Activated naive CD8-positive, alpha-beta T cell treated with anti-CD3 and anti-CD28 coated beads, Interleukin-2, amount 50 U/mL, for 16 hours (primary cell): ENCODE measurements around the gene TRIM34.
"Not testable (repeated sequence)": the region's sequence is repeated elsewhere in the genome, so short reads cannot be mapped to it uniquely, and the experiment has no call there.

Experiments used
- DNase-seq: peaks from one replicate; pipeline ENCODE4 v3.0.0-alpha.2; 2020; ENCODE audit warnings: low read depth, low spot score

The TRIM34 gene

DNA sequence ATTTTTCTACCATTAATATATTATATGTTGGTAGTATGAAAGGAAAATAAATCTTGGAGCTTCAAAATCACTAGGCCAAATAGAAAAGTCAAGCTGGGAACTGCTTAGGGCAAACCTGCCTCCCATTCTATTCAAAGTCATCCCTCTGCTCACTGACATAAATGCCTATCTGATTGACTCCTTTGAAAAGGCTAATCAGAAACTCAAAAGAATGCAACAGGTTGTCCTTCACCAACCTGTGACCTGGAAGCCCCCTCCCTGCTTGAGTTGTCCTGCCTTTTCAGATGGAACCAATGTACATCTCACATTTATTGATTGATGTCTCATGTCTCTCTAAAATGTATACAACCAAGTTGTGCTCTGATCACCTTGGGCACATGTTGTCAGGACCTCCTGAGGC is 3.2 kb upstream of the TRIM34 start:
- DNase-seq: no peak

DNA sequence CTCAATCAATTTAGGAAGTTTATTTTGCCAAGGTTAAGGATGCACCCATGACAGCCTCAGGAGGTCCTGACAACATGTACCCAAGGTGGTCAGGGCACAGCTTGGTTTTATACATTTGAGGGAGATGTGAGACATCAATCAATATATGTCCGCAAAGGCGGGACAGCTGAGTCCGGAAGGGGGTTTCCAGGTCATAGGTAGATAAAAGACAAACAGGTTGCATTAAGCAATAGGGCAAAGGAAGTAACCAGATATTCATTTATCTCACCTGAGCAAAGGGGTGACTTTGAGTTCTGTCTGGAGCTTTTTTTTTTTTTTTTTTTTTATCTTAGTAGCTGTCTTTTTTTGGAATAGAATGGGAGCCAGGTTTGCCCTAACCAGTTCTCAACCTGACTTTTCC is 2.0 kb upstream of the TRIM34 start:
- no peak for DNase-seq

DNA sequence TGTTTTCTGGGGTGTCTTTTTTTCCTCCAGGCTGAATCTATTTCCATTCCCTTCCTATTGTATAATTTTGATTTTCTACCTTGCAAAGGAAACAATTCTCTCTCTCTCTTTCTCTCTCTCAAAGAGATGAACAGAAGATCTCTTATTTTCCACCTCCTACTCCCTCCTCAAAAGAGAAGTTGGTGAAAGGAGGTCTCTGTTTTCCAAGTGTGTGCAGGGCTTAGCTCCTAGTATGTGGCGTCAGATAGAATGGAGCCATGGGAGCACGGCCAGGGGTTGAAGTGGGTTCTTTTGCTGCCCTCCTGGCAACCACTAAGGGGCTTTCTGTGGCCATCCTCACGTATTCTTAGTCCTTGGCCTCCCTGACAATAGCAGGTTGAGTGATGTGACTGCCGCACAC is 480 bp downstream of the TRIM34 start:
- no peak for DNase-seq

GRCh38 chr11:5626196-5626595 is 1.4 kb downstream of the TRIM34 start:
- no peak for DNase-seq

GRCh38 chr11:5631417-5631816 is 6.6 kb downstream of the TRIM34 start:
- DNase-seq: no peak

DNA sequence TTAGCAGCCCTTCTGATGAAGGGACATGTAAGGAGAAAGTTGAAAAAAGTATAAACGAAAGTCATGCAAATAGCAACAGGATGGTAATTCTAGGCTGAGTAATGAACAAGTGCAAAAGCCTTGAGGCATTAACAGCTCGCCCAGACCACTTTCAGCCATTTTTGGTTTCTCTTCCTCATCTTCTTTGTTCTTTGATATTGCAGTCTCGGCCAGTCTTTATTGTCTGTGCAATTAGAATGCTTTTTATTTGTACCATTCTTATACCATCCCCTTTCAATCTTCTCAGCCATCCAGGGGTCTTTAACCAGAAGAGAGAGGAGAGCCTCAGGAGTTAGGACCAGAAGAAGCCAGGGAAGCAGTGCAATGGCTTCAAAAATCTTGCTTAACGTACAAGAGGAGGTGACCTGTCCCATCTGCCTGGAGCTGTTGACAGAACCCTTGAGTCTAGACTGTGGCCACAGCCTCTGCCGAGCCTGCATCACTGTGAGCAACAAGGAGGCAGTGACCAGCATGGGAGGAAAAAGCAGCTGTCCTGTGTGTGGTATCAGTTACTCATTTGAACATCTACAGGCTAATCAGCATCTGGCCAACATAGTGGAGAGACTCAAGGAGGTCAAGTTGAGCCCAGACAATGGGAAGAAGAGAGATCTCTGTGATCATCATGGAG is 7.3 kb downstream of the TRIM34 start:
- no peak for DNase-seq

GRCh38 chr11:5639953-5640352 is 15.2 kb downstream of the TRIM34 start:
- DNase-seq: no peak

- DNase-seq: no peak
These were observed 18.8 kb downstream of the TRIM34 start for GRCh38 chr11:5643585-5643984.

GRCh38 chr11:5646139-5646538 is 21.3 kb downstream of the TRIM34 start:
- no peak for DNase-seq

DNA sequence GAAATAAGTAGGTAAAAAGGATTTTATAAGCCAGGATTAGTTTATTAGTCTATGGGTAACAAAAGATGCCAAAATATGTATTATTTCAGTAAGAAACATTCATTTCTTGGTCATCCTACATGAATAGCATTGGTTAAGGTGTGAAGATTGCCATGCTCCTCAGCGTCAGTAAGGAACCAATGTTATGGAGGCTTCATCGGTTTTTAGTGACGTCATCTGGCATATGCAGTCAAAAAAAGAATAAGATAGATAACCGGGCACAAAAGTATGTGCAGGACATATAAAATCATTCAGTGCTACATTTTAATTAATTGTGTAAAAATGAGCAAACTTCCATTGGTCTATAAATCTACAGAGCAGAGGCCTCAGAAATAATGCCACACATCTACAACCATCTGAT is 30.7 kb downstream of the TRIM34 start:
- no peak for DNase-seq

- DNase-seq: not testable (repeated sequence)
These were observed 32.2 kb downstream of the TRIM34 start for GRCh38 chr11:5656956-5657355.

DNA sequence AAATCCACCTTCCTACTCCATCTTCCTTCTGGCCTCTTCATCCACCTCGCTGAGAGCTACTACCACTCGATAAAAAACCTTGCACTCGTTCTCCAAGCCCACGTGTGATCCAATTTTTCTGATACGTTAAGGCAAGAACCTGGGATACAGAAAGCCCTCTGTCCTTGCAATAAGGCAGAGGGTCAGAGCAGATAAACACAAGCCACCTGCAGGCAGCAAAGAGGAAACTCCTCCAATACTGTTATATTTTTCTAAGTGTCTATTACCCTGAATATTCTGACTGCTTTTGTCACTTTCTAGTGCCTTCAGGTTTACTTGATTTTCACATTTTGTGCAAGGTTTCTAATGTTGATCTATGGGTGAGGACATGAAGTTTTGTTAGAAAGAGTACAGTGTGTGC is 33.5 kb downstream of the TRIM34 start:
- no peak for DNase-seq

DNA sequence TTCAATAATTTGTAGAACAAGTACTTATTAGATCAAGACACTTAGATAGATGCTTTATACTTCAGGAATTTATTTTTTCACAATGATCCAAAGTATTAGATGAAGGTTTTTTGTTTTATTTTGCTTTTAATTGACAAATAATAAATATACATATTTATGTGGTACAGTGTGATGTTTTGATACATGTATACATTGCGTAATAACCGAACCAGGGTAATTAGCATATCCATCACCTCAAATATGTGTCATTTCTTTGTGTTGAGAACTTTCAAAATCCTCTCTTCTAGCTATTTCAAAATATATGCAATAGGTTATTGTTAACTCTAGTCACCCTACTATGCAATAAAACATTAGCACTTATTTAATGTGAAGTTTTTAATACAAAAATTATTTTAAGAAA is 38.7 kb downstream of the TRIM34 start:
- no peak for DNase-seq

GRCh38 chr11:5665051-5665570 is 40.3 kb downstream of the TRIM34 start:
- no peak for DNase-seq

- DNase-seq: no peak
These were observed 41.1 kb downstream of the TRIM34 start for GRCh38 chr11:5665746-5666401.

DNA sequence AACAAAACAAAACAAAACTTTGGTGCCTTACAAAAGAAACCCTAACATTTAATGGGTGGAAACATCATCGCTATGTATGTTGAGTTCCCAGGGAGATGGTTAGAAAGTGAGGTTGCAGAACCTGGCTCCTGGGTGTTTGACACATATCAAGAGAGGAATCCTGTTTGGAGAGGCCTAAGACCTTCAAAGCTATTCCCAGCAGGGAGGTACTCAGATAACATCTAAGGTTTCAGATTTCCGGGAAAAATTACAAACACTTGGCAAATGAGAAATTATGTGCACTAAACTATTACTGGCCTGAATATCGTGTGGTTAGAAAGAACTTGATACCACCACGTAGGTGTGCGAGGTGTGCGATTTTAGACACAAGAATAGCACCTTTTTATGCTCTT is 41.6 kb downstream of the TRIM34 start:
- no peak for DNase-seq

- no peak for DNase-seq
These were observed 47.0 kb downstream of the TRIM34 start for GRCh38 chr11:5671831-5672230.

DNA sequence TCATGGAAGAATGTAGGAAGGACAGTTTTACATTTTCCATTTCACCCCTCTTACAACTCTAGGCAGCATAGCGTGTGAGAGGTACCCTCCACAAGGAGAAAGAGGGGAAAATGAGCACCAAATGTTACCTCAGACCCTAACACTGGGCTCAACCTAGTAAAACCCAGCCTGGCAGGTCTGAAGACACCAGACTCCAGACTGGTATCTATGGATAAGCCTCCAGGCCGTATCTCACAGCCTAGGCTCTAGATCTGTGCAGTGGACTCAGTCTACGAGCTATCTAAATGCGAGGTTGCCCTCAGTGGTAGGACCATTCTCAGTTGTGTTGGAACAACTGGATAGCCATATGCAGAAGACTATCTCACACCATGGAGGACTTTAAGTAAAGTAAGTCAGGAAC is 49.6 kb downstream of the TRIM34 start:
- no peak for DNase-seq

GRCh38 chr11:5679811-5680210 is 55.0 kb downstream of the TRIM34 start:
- no peak for DNase-seq

DNA sequence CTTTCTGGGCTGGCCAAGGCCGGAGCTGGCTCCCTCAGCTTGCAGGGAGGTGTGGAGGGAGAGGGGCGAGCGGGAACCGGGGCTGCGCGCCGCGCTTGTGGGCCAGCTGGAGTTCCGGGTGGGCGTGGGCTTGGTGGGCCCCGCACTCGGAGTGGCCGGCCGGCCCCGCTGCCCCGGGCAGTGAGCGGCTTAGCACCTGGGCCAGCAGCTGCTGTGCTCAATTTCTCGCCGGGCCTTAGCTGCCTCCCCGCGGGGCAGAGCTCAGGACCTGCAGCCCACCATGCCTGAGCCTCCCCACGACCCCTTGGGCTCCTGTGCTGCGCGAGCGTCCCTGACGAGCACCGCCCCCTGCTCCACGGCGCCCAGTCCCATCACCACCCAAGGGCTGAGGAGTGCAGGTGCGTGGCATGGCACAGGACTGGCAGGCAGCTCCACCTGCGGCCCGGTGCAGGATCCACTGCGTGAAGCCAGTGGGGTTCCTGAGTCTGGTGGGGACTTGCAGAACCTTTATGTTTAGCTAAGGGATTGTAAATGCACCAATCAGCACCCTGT is 58.2 kb downstream of the TRIM34 start:
- not testable (repeated sequence) for DNase-seq

DNA sequence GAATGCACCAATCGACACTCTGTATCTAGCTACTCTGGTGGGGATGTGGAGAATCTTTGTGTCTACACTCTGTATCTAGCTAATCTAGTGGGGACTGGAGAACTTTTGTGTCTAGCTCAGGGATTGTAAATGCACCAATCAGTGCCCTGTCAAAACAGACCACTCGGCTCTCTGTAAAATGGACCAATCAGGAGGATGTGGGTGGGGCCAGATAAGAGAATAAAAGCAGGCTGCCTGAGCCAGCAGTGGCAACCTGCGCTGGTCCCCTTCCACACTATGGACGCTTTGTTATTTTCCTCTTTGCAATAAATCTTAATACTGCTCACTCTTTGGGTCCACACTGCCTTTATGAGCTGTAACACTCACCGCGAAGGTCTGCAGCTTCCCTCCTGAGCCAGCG is 58.8 kb downstream of the TRIM34 start:
- not testable (repeated sequence) for DNase-seq

- DNase-seq: no peak
These were observed 59.3 kb downstream of the TRIM34 start for GRCh38 chr11:5684036-5684645.
